Cardiac muscle cell (in vitro differentiated cells and primary cell): ENCODE measurements around the gene PER2. TPM values are rescaled to one million over a fixed set of nuclear protein-coding genes. Genes with fewer than 3 reads are reported as not detected.

Experiments used
- DNase-seq, 2 donors: peaks; one replicate each; pipeline versions ENCODE4 v3.0.0 to v3.0.0-alpha.2; 2010 to 2017; ENCODE audit warnings: low read depth in 1 of 2, low spot score in 1 of 2
- H3K27ac ChIP-seq: fragments of 200-600 bp; sonication (generic); 2 replicates; pipeline ENCODE4 v1.5.1; 2016
- H3K27me3 ChIP-seq: fragments of 200-600 bp; sonication (generic); 2 replicates; pipeline ENCODE4 v1.6.0; 2016; ENCODE audit warnings: control low read depth
- H3K36me3 ChIP-seq: fragments of 200-600 bp; sonication (generic); 2 replicates; pipeline ENCODE4 v1.5.1; 2016; ENCODE audit warnings: control low read depth
- H3K4me1 ChIP-seq: fragments of 200-600 bp; sonication (generic); 2 replicates; pipeline ENCODE4 v1.8.1; 2017; ENCODE audit warnings: low read depth, mild to moderate bottlenecking, mixed run types
- H3K4me3 ChIP-seq: fragments of 200-600 bp; sonication (generic); 2 replicates; pipeline ENCODE4 v1.5.1; 2016; ENCODE audit warnings: mild to moderate bottlenecking
- H3K9me3 ChIP-seq: fragments of 200-600 bp; sonication (generic); 2 replicates; pipeline ENCODE4 v1.5.1; 2017; ENCODE audit warnings: low read depth, mild to moderate bottlenecking, control low read depth
- CTCF ChIP-seq: IDR thresholded peaks from 2 replicates; pipeline ENCODE4 v1.5.1; 2012; ENCODE audit warnings: low read depth, mild to moderate bottlenecking, low read length
- polyA plus RNA-seq: library from polyadenylated mRNA; unstranded; fragments of >200 nt; fragmentation: Nextera tagmentation; extraction: Ambion mirVana; gene quantifications from 2 replicates; pipeline ENCODE4 v1.2.1, GENCODE V29; 2016
- total RNA-seq: library from RNA; depleted of rRNA; stranded (reverse); fragments of >200 nt; gene quantifications from 2 replicates; pipeline ENCODE4 v1.2.3, GENCODE V29; 2016

Gene PER2
- total and polyA plus RNA-seq, 2 experiments from 2014 or later: 1.4 to 3.9 TPM

- peaks cover 17% of the 10 kb centered on the region for H3K27me3 ChIP-seq
- no peak for DNase-seq
- peak overlapping the region; percentile 51 for H3K27ac ChIP-seq
- H3K4me1 ChIP-seq: peaks cover 8% of the 10 kb centered on the region
- no peak for TF ChIP-seq CTCF
- H3K36me3 ChIP-seq: no peaks in the 10 kb centered on the region
- H3K4me3 ChIP-seq: peak overlapping the region; percentile 99
- no peaks in the 10 kb centered on the region for H3K9me3 ChIP-seq
Observed at GRCh38 chr2:238203973-238204683, 84.3 kb downstream of the PER2 start.

GRCh38 chr2:238203094-238203972, 85.1 kb downstream of the PER2 start, which contains the start of gene ILKAP:
ILKAP (minus strand) TSS chr2:238203695; CDS start chr2:238203553, 142 bp downstream.
- Histone ChIP-seq H3K27ac (peak within 1 kb of the TSS; percentile 97), H3K9me3 (no peaks in the 10 kb centered on the region), H3K4me1 (peaks cover 8% of the 10 kb centered on the region), H3K4me3 (peak within 1 kb of the TSS; percentile 99), H3K36me3 (no peaks in the 10 kb centered on the region), H3K27me3 (peaks cover 9% of the 10 kb centered on the region)
- DNase-seq: peak; percentile 85 to 94
- no peak for TF ChIP-seq CTCF

GRCh38 chr2:238202326-238203093, 85.9 kb downstream of the PER2 start:
- Histone ChIP-seq H3K4me1 (peaks cover 8% of the 10 kb centered on the region), H3K27ac (peak overlapping the region; percentile 97), H3K27me3 (peaks cover 1% of the 10 kb centered on the region), H3K4me3 (peak overlapping the region; percentile 99), H3K36me3 (no peaks in the 10 kb centered on the region), H3K9me3 (no peaks in the 10 kb centered on the region)
- no peak for TF ChIP-seq CTCF
- DNase-seq: peak; percentile 6 to 27

Other genes starting within 250 kb of the PER2 start
- gene SCLY, start 227.6 kb downstream of the PER2 start, total RNA-seq: 16.6 and 19.7 TPM in 2 replicates
- 25.2 and 28.1 TPM in 2 replicates for gene SCLY, start 227.6 kb downstream of the PER2 start, polyA plus RNA-seq
- 4.3 and 8.5 TPM in 2 replicates for gene ESPNL, start 188.3 kb downstream of the PER2 start, total RNA-seq
- gene ESPNL, start 188.3 kb downstream of the PER2 start, polyA plus RNA-seq: 3.7 and 5.3 TPM in 2 replicates
- gene KLHL30, start 149.9 kb downstream of the PER2 start, total RNA-seq: 25.9 and 31.7 TPM in 2 replicates
- gene KLHL30, start 149.9 kb downstream of the PER2 start, polyA plus RNA-seq: 6.7 and 14.1 TPM in 2 replicates
- 1.5 TPM in 1 of 2 replicates, not detected in the other for gene ERFE, start 129.6 kb downstream of the PER2 start, total RNA-seq
- gene ERFE, start 129.6 kb downstream of the PER2 start, polyA plus RNA-seq: 0.60 and 2.0 TPM in 2 replicates
- 25.7 and 28.2 TPM in 2 replicates for gene ILKAP, start 84.9 kb downstream of the PER2 start, total RNA-seq
- 61.0 and 81.9 TPM in 2 replicates for gene ILKAP, start 84.9 kb downstream of the PER2 start, polyA plus RNA-seq
- 8.8 and 11.9 TPM in 2 replicates for gene HES6, start 48.6 kb downstream of the PER2 start, total RNA-seq
- 6.6 and 11.2 TPM in 2 replicates for gene HES6, start 48.6 kb downstream of the PER2 start, polyA plus RNA-seq
- 8.3 and 13.9 TPM in 2 replicates for gene TRAF3IP1, start 31.9 kb upstream of the PER2 start, total RNA-seq
- 10.8 and 12.1 TPM in 2 replicates for gene TRAF3IP1, start 31.9 kb upstream of the PER2 start, polyA plus RNA-seq
- 15.6 and 16.7 TPM in 2 replicates for gene ASB1, start 138.3 kb upstream of the PER2 start, total RNA-seq
- gene ASB1, start 138.3 kb upstream of the PER2 start, polyA plus RNA-seq: 16.7 and 25.6 TPM in 2 replicates